ACC112 (cell line): ENCODE data around the gene BPIFB1.

ENCODE experiments used
- H2AFZ ChIP-seq: fragments of 200-600 bp; sonication (generic); one replicate; pipeline ENCODE4 v1.6.0; 2017; ENCODE audit warnings: antibody characterized with exemption, low read length; ENCODE audit not compliant: unreplicated experiment
- H3K27ac ChIP-seq: fragments of 200-600 bp; sonication (generic); 2 replicates; pipeline ENCODE4 v1.5.1; 2014; ENCODE audit warnings: low read depth, mild to moderate bottlenecking, antibody characterized with exemption, low read length, moderate library complexity
- H3K27me3 ChIP-seq: fragments of 200-600 bp; sonication (generic); 2 replicates; pipeline ENCODE4 v1.6.1; 2014; ENCODE audit warnings: mild to moderate bottlenecking, antibody characterized with exemption, low read length, moderate library complexity, mixed read lengths; ENCODE audit not compliant: insufficient read depth
- H3K36me3 ChIP-seq: fragments of 200-600 bp; sonication (generic); 2 replicates; pipeline ENCODE4 v1.6.1; 2016; ENCODE audit warnings: mild to moderate bottlenecking, antibody characterized with exemption, low read length, moderate library complexity, mixed read lengths; ENCODE audit not compliant: insufficient read depth
- H3K4me1 ChIP-seq: fragments of 200-600 bp; sonication (generic); one replicate; pipeline ENCODE4 v1.6.1; 2016; ENCODE audit warnings: low read length, mixed read lengths; ENCODE audit not compliant: insufficient read depth, unreplicated experiment, control insufficient read depth
- H3K4me3 ChIP-seq: fragments of 200-600 bp; sonication (generic); 2 replicates; pipeline ENCODE4 v1.5.1; 2014; ENCODE audit warnings: mild to moderate bottlenecking, low read depth, low read length
- H3K79me2 ChIP-seq: fragments of 200-600 bp; sonication (generic); one replicate; pipeline ENCODE4 v1.6.0; 2016; ENCODE audit warnings: low read length; ENCODE audit not compliant: control insufficient read depth, unreplicated experiment, insufficient read depth

Gene BPIFB1

DNA sequence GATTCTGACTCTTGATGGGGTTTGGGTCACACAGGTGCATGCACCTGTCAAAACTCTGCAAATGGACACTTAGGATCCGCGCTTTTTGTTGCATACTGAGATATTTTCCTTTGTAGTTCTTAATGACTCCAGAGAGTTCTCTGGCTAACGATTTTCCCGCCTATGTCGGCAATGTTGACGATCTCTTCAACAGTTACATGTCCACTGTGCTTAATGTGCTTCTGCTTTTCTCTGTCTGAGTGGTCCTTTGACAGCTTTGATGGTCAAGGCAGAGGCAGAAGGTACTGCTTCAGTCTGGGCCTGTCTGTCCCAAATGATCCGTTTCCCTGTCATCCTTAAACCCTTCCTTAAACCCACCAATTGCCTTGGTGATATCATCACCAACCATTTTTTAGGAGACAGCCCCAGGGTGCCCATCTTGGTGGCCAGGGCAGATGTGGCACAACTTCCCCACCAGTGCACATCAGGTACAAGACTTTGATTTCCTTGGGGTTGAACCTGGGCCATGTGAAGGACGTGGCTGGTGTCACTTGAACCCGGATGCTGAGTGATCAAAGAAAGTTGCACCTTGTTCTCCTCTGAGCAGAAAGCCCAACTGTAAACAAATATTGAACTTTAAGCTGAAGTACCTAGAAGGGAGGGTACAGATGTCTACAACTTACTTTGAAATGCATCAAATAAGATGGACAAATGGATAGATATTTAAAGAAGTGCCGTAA is 10.7 kb upstream of the BPIFB1 start:
- H3K4me1 ChIP-seq = no peaks in the 10 kb centered on the region
- H3K27me3 ChIP-seq = peaks cover 34% of the 10 kb centered on the region
- H3K4me3 ChIP-seq = no peak overlapping the region
- H3K36me3 ChIP-seq = no peaks in the 10 kb centered on the region
- no peak overlapping the region for H2AFZ ChIP-seq
- H3K27ac ChIP-seq = no peak overlapping the region
- no peaks in the 10 kb centered on the region for H3K79me2 ChIP-seq

DNA sequence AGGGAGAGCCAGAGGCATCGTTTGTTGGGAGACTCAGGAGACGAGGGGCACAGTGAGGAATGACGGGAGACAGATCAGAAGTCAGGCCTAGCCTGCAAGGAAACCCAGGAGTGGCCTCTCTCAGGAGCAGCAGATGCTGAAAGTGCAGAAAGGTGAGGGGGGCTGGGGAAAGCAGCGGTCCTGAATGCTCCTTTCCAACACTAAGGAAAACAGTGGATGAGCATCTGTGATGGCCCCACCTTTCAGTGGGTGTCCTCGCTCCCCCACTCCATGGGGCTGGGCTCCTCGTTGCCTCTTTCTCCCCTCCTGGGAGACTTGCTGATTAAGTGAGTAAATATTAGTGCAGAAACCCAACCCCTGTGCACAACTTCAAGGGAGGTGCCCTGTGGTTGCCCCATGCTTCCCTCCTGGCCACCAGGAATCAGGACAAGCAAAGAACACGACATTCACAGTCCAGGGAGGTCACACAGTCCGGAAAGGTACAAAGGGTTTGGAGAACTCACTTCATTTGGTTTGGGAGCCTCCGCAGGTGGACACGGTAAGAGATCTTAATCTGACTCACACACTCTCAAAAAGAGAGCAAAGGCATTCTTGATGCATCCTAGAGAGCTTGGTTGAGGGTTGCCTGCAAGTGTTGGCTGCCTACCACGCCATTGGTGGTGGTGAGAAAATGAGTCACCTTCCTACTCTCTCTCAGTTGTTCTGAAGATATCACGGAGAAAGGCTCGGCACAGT is 9.7 kb upstream of the BPIFB1 start:
- no peaks in the 10 kb centered on the region for H3K36me3 ChIP-seq
- no peak overlapping the region for H3K4me3 ChIP-seq
- H3K4me1 ChIP-seq = no peaks in the 10 kb centered on the region
- no peak overlapping the region for H3K27ac ChIP-seq
- peaks cover 30% of the 10 kb centered on the region for H3K27me3 ChIP-seq
- H2AFZ ChIP-seq = no peak overlapping the region
- H3K79me2 ChIP-seq = no peaks in the 10 kb centered on the region

DNA sequence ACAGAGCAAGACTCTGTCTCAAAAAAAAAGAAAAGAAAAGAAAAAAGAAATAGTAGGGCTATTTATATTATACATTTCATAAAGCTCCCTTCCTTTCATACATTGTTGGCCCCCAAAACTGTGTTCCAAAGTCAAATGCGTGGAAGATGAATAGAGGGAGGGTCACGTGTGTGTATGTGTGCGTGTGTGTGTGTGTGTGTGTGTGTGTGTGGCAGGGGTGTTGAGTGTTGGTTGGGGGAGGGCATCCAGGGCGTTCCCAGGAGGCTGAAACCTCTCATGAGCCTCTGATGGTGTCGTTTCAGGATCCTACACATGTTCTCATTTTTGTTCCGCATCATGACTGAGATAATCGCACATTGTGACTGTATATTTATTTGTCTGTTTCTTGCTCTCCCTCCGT is 7.8 kb upstream of the BPIFB1 start:
- Histone ChIP-seq H3K4me3 (no peak overlapping the region), H3K4me1 (no peaks in the 10 kb centered on the region), H3K27ac (no peak overlapping the region), H3K27me3 (peaks cover 39% of the 10 kb centered on the region), H3K36me3 (no peaks in the 10 kb centered on the region), H3K79me2 (no peaks in the 10 kb centered on the region), H2AFZ (no peak overlapping the region)

DNA sequence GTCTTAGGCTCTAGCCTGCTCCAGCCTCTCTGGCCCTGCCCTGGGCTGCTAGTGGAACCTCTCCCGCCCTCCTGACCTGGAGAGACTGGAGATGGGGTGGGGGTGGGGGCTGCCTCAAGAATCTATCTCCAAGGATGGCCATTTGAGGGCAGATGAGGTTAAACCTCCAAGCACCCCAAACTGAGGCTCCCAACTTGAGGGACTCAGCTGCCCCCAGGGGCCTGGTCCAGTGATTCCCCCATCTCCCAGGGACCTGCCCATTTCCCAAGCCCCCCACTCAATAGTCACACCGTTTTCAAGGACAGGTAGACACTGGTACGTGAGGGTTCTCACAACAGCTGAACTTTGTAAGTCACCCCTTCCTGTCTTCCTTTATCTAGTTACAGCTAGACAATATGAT is 7.1 kb upstream of the BPIFB1 start:
- H3K27ac ChIP-seq = no peak overlapping the region
- no peaks in the 10 kb centered on the region for H3K79me2 ChIP-seq
- no peaks in the 10 kb centered on the region for H3K36me3 ChIP-seq
- H3K4me3 ChIP-seq = no peak overlapping the region
- no peaks in the 10 kb centered on the region for H3K4me1 ChIP-seq
- no peak overlapping the region for H2AFZ ChIP-seq
- H3K27me3 ChIP-seq = peaks cover 35% of the 10 kb centered on the region

DNA sequence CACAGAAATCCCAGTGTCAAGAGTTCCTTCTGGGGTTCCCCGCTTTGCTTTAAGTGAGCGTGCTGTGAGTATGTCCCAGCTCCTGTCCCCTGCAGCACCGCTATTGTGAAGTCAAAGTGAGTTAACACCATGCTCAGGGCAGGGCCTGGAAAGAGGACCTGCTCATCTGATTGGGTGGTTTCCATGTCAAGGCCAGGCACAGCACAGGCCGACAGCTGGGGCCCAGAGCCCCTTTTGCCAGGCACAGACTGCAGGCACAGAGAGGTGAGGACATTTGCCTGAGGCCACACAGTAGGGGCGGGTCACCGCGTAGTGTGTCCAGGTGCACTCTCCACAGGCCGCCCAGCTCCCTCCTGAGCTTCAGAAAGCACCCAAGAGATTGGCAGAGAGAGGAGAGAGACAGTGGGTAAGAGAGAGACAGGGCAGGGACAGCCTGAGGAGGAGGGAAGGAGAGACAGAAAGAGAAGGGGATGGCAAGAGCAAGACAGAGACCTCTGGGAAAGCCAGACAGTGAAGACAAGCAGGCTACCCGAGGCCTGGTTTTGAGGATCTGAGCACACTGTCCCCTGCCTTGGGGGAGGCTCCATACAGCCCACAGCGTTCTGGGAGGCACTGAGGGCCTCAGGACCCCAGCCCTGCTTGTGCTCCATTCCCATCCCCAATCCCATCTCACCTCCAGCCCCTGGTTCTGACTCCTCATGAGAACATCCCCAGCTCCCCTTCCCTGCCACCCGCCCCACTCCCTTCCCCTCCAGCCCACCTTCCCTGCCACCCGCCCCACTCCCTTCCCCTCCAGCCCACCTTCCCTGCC is 6.5 kb upstream of the BPIFB1 start:
- Histone ChIP-seq H2AFZ (no peak overlapping the region), H3K4me3 (no peak overlapping the region), H3K27me3 (peaks cover 33% of the 10 kb centered on the region), H3K27ac (no peak overlapping the region), H3K79me2 (no peaks in the 10 kb centered on the region), H3K4me1 (no peaks in the 10 kb centered on the region), H3K36me3 (no peaks in the 10 kb centered on the region)

DNA sequence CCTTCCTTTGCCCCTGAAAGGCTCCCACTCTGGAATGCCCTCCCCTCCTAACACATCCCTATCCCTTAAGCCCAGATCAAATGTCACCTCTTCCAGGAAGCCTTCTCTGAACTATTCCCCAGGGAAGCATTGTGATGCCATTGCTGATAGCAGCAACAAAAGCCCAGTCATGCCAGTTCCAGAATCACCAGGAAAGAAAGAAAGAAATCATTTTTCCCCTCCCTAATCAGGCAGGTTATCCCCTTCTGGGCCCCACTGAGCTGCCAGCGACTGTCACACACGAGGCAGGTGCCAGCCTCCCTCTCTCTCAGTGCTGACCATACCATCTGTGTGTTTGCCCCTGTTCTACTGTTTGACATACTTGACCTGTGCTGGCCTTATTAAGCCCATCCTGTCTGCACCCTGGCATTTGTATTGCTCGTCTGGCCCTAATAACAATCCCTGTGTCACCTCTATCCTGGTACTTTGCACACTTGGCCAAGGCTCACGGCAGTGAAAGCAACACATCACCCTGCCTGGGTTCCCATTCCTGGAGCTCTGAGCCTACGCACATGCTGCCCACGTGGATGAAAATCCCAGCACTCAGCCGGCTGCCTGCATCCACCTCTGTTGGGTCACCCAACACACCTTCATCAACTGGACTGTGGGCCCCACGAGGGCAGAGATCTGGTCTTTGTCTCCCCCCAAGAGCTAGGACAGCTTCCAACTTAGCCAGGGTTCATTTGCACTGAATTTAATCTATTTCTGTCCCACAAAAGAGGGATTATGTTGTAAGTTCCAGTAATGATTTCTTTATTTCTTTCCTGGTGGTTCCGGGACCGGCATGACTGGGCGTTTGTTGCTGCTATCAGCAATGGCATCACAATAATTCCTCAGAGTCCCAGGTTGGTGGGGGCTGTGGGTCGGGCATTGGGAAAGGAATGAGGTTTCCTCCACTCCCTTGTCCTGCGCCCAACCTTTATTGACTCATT is 5.3 kb upstream of the BPIFB1 start:
- H3K27ac ChIP-seq = no peak overlapping the region
- H3K27me3 ChIP-seq = peaks cover 32% of the 10 kb centered on the region
- no peaks in the 10 kb centered on the region for H3K79me2 ChIP-seq
- H3K36me3 ChIP-seq = no peaks in the 10 kb centered on the region
- H2AFZ ChIP-seq = no peak overlapping the region
- no peaks in the 10 kb centered on the region for H3K4me1 ChIP-seq
- no peak overlapping the region for H3K4me3 ChIP-seq

DNA sequence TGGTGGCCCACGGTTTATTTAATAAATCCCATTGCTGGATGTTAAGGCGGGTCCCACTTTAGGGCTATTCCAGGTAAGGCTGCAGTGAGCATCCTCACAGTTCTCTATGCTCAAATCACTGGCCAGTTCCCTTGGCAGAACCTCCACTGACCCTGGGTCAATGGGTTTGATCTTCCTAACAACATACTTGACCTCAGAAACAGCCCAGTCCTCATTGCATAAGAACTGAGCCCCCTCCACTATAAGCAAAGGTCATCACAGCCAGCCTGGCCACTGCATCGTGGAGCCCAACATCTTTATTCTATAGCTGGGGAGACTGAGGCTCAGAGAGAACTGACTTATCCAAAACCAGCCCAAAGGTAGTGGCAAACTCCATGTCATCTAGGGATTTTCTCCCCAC is 4.3 kb upstream of the BPIFB1 start:
- Histone ChIP-seq H2AFZ (no peak overlapping the region), H3K27ac (no peak overlapping the region), H3K79me2 (no peaks in the 10 kb centered on the region), H3K4me1 (no peaks in the 10 kb centered on the region), H3K4me3 (no peak overlapping the region), H3K27me3 (peaks cover 31% of the 10 kb centered on the region), H3K36me3 (no peaks in the 10 kb centered on the region)

DNA sequence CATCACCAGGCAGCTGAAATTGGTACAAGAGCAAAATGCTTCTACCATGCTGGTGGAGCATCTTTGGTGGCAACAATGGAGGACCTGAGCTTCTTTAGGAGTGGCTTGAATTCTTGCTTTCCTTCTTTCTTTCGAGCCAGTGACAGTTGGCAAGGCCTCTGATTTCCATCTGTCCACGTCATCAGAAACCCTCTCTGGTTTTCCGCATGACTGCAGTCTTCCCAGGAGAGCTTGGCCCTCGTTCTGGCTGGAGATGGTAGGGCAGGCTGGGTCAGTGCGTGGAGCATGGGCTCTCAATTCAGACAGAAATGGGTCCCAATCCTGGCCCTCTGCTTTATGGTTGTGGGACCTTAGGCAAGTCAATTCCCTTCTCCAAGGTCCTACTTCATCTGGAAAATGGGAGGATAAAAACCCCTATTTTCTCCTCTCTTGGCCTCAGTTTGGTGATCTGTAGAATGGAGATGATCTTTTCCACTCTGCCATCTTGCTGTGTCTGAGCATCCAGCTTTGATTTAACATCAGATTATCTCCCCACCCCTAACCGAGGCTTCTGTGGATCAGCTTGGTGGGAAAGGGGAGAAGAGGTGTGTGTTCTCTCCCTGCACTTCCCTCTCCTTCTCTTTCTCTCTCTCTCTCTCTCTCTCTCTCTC is 3.6 kb upstream of the BPIFB1 start:
- Histone ChIP-seq H3K4me1 (no peaks in the 10 kb centered on the region), H3K4me3 (no peak overlapping the region), H3K27ac (no peak overlapping the region), H3K36me3 (no peaks in the 10 kb centered on the region), H3K79me2 (no peaks in the 10 kb centered on the region), H2AFZ (no peak overlapping the region), H3K27me3 (peaks cover 30% of the 10 kb centered on the region)

DNA sequence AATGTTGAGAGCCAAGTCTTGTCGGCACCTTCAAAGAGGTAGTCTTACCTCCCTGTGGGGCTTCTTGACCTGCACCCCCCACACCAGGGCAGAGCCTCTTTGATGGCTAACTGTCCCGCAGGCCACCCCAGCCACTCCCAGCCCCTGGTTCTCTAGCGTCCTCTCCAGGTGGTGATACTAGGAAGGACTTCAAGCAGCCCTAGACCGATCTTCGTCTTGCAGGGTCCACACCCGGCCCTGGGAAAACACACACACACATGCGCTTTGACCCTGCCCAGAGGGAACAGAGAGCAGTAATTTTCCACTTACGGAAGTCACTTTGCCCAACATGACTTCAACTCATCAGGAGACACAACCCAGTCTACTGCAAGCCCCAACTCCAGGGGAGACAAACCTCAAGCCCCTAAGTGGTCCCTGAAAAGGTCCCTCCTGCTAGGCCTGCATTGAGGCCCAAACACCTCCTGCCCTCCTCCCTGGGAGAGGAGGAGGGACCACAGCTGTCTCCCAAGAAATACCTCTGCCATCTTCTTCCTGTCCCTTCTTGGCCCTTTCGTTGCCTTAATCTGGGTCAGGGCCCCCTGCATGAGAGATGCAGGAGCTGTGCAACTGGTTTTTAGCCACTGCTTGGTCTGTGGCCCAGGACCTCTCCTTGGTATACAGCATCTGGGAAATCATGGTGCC is 2.9 kb upstream of the BPIFB1 start:
- Histone ChIP-seq H2AFZ (no peak overlapping the region), H3K4me3 (no peak overlapping the region), H3K79me2 (no peaks in the 10 kb centered on the region), H3K36me3 (no peaks in the 10 kb centered on the region), H3K4me1 (no peaks in the 10 kb centered on the region), H3K27me3 (peaks cover 38% of the 10 kb centered on the region), H3K27ac (no peak overlapping the region)
